Neural progenitor cell (in vitro differentiated cells): ENCODE results near the gene RPL22. TPM values are rescaled to one million over a fixed set of nuclear protein-coding genes. Genes with fewer than 3 reads are reported as not detected.

Experiments used
- DNase-seq: peaks from one replicate; pipeline ENCODE4 v3.0.0-alpha.2; 2016; ENCODE audit warnings: low spot score
- H2AFZ ChIP-seq: fragments of 200-600 bp; sonication (generic); replicated peaks from 2 replicates; pipeline ENCODE4 v1.6.1; 2016; ENCODE audit warnings: antibody characterized with exemption
- H3F3A ChIP-seq: fragments of 200-600 bp; sonication (generic); 2 replicates; pipeline ENCODE4 v1.6.1; 2016; ENCODE audit warnings: antibody characterized with exemption, low read depth
- H3K27ac ChIP-seq: fragments of 200-600 bp; sonication (generic); 2 replicates; pipeline ENCODE4 v1.5.1; 2016; ENCODE audit warnings: mild to moderate bottlenecking
- H3K27me3 ChIP-seq: fragments of 200-600 bp; sonication (generic); 2 replicates; pipeline ENCODE4 v1.6.1; 2016; ENCODE audit warnings: mild to moderate bottlenecking, moderate library complexity
- H3K36me3 ChIP-seq: fragments of 200-600 bp; sonication (generic); 2 replicates; pipeline ENCODE4 v1.5.1; 2016
- H3K4me1 ChIP-seq: fragments of 200-600 bp; sonication (generic); 2 replicates; pipeline ENCODE4 v1.6.1; 2016; ENCODE audit warnings: mixed run types
- H3K4me2 ChIP-seq: fragments of 200-600 bp; sonication (generic); 2 replicates; pipeline ENCODE4 v1.6.1; 2016
- H3K4me3 ChIP-seq: fragments of 200-600 bp; sonication (generic); 2 replicates; pipeline ENCODE4 v1.5.1; 2016
- H3K79me2 ChIP-seq: fragments of 200-600 bp; sonication (generic); 2 replicates; pipeline ENCODE4 v1.6.1; 2016; ENCODE audit warnings: low read depth
- H3K9ac ChIP-seq: fragments of 200-600 bp; sonication (generic); 2 replicates; pipeline ENCODE4 v1.6.1; 2016
- H3K9me3 ChIP-seq: fragments of 200-600 bp; sonication (generic); 2 replicates; pipeline ENCODE4 v1.5.1; 2016; ENCODE audit warnings: low read depth
- H4K20me1 ChIP-seq: fragments of 200-600 bp; sonication (generic); 2 replicates; pipeline ENCODE4 v1.6.1; 2016; ENCODE audit warnings: low read depth
- H3K27ac Mint-ChIP-seq: 3 replicates; pipeline ENCODE4 v1.8.0; 2021; ENCODE audit warnings: mixed read lengths
- H3K27me3 Mint-ChIP-seq: 2 replicates; pipeline ENCODE4 v1.8.0; 2022; ENCODE audit warnings: low read depth, mild to moderate bottlenecking, inconsistent platforms, moderate library complexity, mixed read lengths; ENCODE audit not compliant: insufficient read depth
- H3K36me3 Mint-ChIP-seq: 3 replicates; pipeline ENCODE4 v1.8.0; 2021; ENCODE audit warnings: mixed read lengths
- H3K4me1 Mint-ChIP-seq: 3 replicates; pipeline ENCODE4 v1.8.0; 2021; ENCODE audit warnings: mixed read lengths
- H3K4me3 Mint-ChIP-seq: 3 replicates; pipeline ENCODE4 v1.8.0; 2021; ENCODE audit warnings: mild to moderate bottlenecking, moderate library complexity, mixed read lengths
- H3K9me3 Mint-ChIP-seq: 3 replicates; pipeline ENCODE4 v1.8.0; 2020; ENCODE audit warnings: mixed read lengths
- EZH2 ChIP-seq: fragments of 200-600 bp; sonication (generic); IDR thresholded peaks from 2 replicates; pipeline ENCODE4 v1.6.1; 2017; ENCODE audit warnings: antibody characterized with exemption, mild to moderate bottlenecking, moderate library complexity
- EZH2phosphoT487 ChIP-seq: fragments of 200-600 bp; sonication (generic); IDR thresholded peaks from 2 replicates; pipeline ENCODE4 v1.6.1; 2017; ENCODE audit warnings: antibody characterized with exemption
- total RNA-seq: library from RNA; depleted of rRNA; stranded (reverse); fragments of >200 nt; gene quantifications from 2 replicates; pipeline ENCODE4 v1.2.3, GENCODE V29; 2015; ENCODE audit warnings: low replicate concordance
- TF ChIP-seq, protein P1 (sequence below): fragments of 200-600 bp; sonication (generic); IDR thresholded peaks from 2 replicates; pipeline ENCODE4 v1.5.1; 2017; ENCODE audit warnings: antibody characterized with exemption, mild to moderate bottlenecking

The RPL22 gene
- total RNA-seq, 1 donor from 2014 or later = 410 TPM

DNA sequence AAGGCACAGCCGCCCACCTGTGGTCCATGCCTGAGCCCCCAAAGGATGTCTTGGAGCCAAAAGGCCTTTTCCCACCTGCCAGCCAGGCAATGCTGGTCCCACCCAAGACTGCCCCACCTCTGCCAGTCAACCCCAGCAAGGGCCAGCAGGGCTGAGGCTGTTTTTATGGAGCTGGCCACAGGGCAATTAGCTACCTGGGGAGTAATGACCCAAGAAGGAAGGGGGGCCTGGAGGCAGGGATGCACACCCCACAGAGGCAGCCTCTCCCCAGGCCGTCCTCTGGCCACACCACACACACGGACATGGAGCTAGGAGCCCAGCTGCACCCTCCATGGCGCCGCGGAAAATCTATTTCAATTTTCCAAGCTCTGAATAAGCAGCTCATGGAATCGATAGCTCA lies 46.5 kb downstream of the RPL22 start:
- Mint-ChIP-seq H3K4me1 (peaks cover 10% of the 10 kb centered on the region), H3K36me3 (no peaks in the 10 kb centered on the region), H3K27me3 (peaks cover 16% of the 10 kb centered on the region), H3K4me3 (no peak overlapping the region), H3K9me3 (no peaks in the 10 kb centered on the region), H3K27ac (no peak overlapping the region)
- Histone ChIP-seq H3K4me1 (peaks cover 3% of the 10 kb centered on the region), H3K4me2 (no peak overlapping the region), H2AFZ (no peak overlapping the region), H4K20me1 (no peaks in the 10 kb centered on the region), H3K27ac (no peak overlapping the region), H3K9me3 (no peaks in the 10 kb centered on the region), H3K79me2 (no peaks in the 10 kb centered on the region), H3K36me3 (no peaks in the 10 kb centered on the region), H3K27me3 (peaks cover 24% of the 10 kb centered on the region), H3K4me3 (no peak overlapping the region), H3K9ac (no peak overlapping the region), H3F3A (peaks cover 6% of the 10 kb centered on the region)
- no peak for TF ChIP-seq EZH2
- TF ChIP-seq, protein P1, sequence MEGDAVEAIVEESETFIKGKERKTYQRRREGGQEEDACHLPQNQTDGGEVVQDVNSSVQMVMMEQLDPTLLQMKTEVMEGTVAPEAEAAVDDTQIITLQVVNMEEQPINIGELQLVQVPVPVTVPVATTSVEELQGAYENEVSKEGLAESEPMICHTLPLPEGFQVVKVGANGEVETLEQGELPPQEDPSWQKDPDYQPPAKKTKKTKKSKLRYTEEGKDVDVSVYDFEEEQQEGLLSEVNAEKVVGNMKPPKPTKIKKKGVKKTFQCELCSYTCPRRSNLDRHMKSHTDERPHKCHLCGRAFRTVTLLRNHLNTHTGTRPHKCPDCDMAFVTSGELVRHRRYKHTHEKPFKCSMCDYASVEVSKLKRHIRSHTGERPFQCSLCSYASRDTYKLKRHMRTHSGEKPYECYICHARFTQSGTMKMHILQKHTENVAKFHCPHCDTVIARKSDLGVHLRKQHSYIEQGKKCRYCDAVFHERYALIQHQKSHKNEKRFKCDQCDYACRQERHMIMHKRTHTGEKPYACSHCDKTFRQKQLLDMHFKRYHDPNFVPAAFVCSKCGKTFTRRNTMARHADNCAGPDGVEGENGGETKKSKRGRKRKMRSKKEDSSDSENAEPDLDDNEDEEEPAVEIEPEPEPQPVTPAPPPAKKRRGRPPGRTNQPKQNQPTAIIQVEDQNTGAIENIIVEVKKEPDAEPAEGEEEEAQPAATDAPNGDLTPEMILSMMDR = no peak
- no peak for DNase-seq

DNA sequence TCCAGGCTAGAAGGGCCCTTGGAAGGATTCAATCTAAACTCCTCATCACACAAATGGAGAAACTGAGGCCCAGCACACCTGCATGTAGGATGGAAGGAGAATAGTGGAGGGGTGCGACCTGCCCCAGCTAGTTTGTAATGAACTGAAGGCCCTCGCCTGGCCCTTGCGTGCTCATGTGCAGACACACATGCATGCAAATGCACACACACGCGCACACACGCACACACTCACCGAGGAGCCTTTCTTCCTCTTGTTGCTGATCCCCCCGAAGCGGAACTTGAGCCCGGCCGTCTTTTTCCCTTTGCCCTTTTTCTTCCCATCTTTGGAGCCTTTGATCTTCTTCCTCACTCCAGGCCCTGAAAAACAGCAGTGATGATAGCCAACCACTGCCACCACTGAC lies 47.2 kb downstream of the RPL22 start:
- Histone ChIP-seq H3F3A (peaks cover 7% of the 10 kb centered on the region), H3K79me2 (no peaks in the 10 kb centered on the region), H3K36me3 (no peaks in the 10 kb centered on the region), H3K4me1 (peaks cover 3% of the 10 kb centered on the region), H3K4me2 (no peak overlapping the region), H2AFZ (no peak overlapping the region), H3K27ac (no peak overlapping the region), H3K9ac (no peak overlapping the region), H3K9me3 (no peaks in the 10 kb centered on the region), H4K20me1 (no peaks in the 10 kb centered on the region), H3K27me3 (peaks cover 29% of the 10 kb centered on the region), H3K4me3 (no peak overlapping the region)
- peaks cover 3% of the 10 kb centered on the region for H3K4me1 Mint-ChIP-seq
- TF ChIP-seq EZH2 = no peak
- TF ChIP-seq, protein P1 = no peak
- TF ChIP-seq EZH2phosphoT487 = no peak
- no peaks in the 10 kb centered on the region for H3K9me3 Mint-ChIP-seq
- no peaks in the 10 kb centered on the region for H3K36me3 Mint-ChIP-seq
- peaks cover 14% of the 10 kb centered on the region for H3K27me3 Mint-ChIP-seq
- DNase-seq = no peak
- no peak overlapping the region for H3K4me3 Mint-ChIP-seq
- H3K27ac Mint-ChIP-seq = no peak overlapping the region

DNA sequence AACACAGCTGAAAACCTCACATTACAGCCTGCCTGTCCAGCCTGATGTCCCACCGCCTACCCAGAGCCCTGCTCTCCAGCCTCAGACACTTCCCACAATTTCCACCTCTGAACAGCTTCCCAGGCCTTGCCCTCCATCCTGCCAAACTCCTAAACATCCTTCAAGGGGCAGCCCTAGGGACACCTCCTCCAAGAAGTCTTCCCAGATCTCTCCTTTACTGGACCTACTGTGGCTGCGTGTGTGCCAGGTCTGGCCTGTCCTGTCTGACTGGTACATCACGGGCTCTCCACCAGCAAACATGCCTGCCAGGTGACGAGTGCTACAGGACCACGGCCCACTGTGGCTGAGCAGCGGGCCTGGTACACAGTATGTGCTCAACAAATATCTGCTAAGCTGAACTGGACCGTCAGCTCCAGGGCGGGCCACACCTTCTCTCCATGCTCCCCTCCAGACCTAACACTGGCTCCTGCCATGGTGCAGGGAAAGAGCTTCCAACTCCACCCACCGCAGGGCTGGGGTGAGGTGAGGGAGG lies 48.0 kb downstream of the RPL22 start:
- no peaks in the 10 kb centered on the region for H4K20me1 ChIP-seq
- no peaks in the 10 kb centered on the region for H3K9me3 Mint-ChIP-seq
- H3K9me3 ChIP-seq = no peaks in the 10 kb centered on the region
- peaks cover 34% of the 10 kb centered on the region for H3K27me3 ChIP-seq
- H3K27ac ChIP-seq = no peak overlapping the region
- H3K4me1 Mint-ChIP-seq = peaks cover 3% of the 10 kb centered on the region
- DNase-seq = no peak
- TF ChIP-seq EZH2phosphoT487 (no peak), EZH2 (no peak)
- TF ChIP-seq, protein P1 = no peak
- H3K79me2 ChIP-seq = no peaks in the 10 kb centered on the region
- H3K27ac Mint-ChIP-seq = no peak overlapping the region
- H3K9ac ChIP-seq = no peak overlapping the region
- H3K36me3 ChIP-seq = no peaks in the 10 kb centered on the region
- H3K4me3 Mint-ChIP-seq = peak overlapping the region; percentile 14
- no peak overlapping the region for H3K4me3 ChIP-seq
- peaks cover 7% of the 10 kb centered on the region for H3F3A ChIP-seq
- no peak overlapping the region for H2AFZ ChIP-seq
- H3K27me3 Mint-ChIP-seq = peaks cover 12% of the 10 kb centered on the region
- peaks cover 3% of the 10 kb centered on the region for H3K4me1 ChIP-seq
- no peak overlapping the region for H3K4me2 ChIP-seq
- no peaks in the 10 kb centered on the region for H3K36me3 Mint-ChIP-seq
